ENCODE measurements around the gene SKOR2.
A peak's percentile ranks its signal among the peaks of the same experiment; 100 is the strongest.

SKOR2 gene

DNA sequence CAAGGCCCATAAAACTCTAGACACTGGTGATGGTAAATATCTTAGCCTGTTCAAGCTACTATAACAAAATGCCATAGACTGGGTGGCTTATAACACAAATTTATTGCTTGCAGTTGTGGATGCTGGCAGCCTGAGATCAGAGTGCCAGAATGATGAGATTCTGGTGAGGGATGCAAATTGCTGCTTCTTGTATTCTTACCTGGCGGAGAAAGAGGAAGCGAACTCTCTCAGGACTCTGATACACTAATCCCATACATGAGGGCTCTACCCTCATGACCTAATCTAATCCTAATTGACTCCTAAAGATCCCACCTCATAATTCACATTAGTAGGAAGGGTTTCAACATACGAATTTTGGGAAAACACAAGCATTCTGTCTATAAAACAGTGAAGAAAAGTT lies 70.7 kb downstream of the SKOR2 start:
- Histone ChIP-seq H3K27ac (no peak overlapping the region), H3K4me3 (ENCODE audit: low read depth, low read length) (no peak overlapping the region), H3K9me3 (ENCODE audit: severe bottlenecking) (peaks cover 10% of the 10 kb centered on the region), H3K27me3 (ENCODE audit: insufficient read depth, low read depth, severe bottlenecking) (no peaks in the 10 kb centered on the region), H3K36me3 (peaks cover 3% of the 10 kb centered on the region; the same call in 1 of the 2 replicates)
- DNase-seq = no peak
- TF ChIP-seq, protein P1, sequence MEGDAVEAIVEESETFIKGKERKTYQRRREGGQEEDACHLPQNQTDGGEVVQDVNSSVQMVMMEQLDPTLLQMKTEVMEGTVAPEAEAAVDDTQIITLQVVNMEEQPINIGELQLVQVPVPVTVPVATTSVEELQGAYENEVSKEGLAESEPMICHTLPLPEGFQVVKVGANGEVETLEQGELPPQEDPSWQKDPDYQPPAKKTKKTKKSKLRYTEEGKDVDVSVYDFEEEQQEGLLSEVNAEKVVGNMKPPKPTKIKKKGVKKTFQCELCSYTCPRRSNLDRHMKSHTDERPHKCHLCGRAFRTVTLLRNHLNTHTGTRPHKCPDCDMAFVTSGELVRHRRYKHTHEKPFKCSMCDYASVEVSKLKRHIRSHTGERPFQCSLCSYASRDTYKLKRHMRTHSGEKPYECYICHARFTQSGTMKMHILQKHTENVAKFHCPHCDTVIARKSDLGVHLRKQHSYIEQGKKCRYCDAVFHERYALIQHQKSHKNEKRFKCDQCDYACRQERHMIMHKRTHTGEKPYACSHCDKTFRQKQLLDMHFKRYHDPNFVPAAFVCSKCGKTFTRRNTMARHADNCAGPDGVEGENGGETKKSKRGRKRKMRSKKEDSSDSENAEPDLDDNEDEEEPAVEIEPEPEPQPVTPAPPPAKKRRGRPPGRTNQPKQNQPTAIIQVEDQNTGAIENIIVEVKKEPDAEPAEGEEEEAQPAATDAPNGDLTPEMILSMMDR (IDR thresholded peaks at IDR 0.05; ENCODE audit: low read depth, low read length) = no peak

DNA sequence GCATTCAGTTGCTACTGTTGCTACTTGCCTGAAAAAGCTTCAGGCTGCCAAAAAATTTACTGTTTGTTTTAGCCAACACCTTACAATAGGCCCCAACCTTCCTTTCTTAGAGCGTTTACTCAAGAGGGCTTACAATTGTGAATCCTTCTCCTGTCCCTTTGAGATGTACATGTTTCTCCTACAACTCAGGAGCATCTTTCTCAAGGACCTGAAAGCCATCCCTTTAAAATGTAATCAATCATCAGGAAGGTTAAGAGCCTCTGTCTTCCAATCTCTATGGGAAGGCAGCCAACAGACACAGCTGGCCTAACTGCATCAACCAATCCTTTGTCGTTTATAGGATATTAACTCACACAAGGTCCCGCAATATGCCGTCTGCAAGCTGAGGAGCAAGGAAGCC lies 71.9 kb downstream of the SKOR2 start:
- no peak for DNase-seq
- Histone ChIP-seq H3K9me3 (ENCODE audit: severe bottlenecking) (peaks cover 4% of the 10 kb centered on the region), H3K27me3 (ENCODE audit: insufficient read depth, low read depth, severe bottlenecking) (no peaks in the 10 kb centered on the region), H3K36me3 (peaks cover 3% of the 10 kb centered on the region; the same call in 1 of the 2 replicates), H3K27ac (no peak overlapping the region), H3K4me3 (ENCODE audit: low read depth, low read length) (no peak overlapping the region)
- TF ChIP-seq, protein P1 (IDR thresholded peaks at IDR 0.05; ENCODE audit: low read depth, low read length) = no peak

DNA sequence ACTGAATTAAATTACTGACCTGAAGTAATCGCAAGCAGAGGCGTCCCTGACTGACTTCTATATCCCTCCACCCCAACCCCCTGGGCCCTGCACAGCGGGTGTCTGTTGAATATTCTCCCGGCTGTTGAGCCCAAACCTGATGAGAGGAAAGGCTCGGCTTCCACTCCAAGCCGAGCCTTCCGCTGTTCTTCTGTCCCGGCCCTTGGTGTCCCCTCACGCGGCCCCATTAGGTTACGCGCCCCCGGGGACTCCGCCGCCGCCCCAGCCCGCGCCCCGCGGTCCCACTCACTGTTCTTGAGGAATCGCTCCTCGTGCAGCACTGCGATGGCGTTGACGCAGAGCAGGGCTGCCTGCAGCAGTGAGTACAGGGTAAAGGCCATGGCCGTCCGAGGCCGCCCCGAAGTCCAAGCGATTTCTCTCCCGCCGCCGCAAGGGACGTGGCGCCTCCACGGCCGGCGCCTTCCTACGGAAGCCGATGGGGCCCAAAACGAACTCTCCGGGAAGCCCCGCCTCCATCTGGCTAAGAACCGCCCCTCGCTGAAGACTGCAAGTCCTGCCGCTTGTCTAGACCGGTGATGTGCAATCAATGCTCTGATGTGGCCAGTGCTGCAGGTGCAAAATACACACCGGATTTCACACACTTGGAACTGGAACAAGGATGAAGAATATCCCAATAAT lies 75.4 kb downstream of the SKOR2 start, which contains the start of gene IER3IP1:
Gene IER3IP1, minus strand, starts transcription at position 467 of the 678 bp plus-strand sequence. Its CDS starts 87 bp downstream, at position 380.
- Histone ChIP-seq H3K27ac (peak within 1 kb of the TSS; percentile 98), H3K4me3 (ENCODE audit: low read depth, low read length) (peak within 1 kb of the TSS; percentile 99), H3K36me3 (peaks cover 27% of the 10 kb centered on the region), H3K27me3 (ENCODE audit: insufficient read depth, low read depth, severe bottlenecking) (no peaks in the 10 kb centered on the region), H3K9me3 (ENCODE audit: severe bottlenecking) (no peaks in the 10 kb centered on the region)
- TF ChIP-seq, protein P1 (IDR thresholded peaks at IDR 0.05; ENCODE audit: low read depth, low read length) = no peak
- peak; percentile 98 for DNase-seq

DNA sequence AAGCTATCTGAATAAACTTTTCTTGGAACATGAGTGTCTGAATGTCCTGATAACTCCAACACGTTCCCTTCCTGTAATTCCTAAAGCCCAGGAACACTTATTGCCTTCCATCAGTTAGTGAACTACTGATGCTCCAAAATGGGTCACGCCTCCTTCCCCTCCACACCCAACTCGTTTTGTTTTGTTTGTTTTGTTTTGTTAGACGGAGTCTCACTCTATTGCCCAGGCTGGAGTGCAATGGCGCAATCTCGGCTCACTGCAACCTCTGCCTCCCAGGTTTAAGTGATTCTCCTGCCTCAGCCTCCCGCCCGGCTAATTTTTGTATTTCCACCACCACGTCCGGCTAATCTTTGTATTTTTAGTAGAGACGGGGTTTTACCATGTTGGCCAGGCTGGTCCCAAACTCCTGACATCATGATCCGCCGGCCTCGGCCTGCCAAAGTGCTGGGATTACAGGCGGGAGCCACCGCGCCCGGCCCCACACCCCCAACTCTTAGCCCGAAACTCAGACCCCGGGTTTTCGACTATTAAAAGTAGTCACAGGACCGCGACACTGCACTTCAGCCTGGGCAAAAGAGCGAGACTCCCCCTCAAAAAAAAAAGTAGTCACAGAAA lies 76.1 kb downstream of the SKOR2 start:
- no peaks in the 10 kb centered on the region for H3K9me3 ChIP-seq (ENCODE audit: severe bottlenecking)
- H3K27ac ChIP-seq = peak overlapping the region; percentile 98
- TF ChIP-seq, protein P1 (IDR thresholded peaks at IDR 0.05; ENCODE audit: low read depth, low read length) = no peak
- DNase-seq = peak; percentile 44
- H3K27me3 ChIP-seq (ENCODE audit: insufficient read depth, low read depth, severe bottlenecking) = no peaks in the 10 kb centered on the region
- H3K4me3 ChIP-seq (ENCODE audit: low read depth, low read length) = peak overlapping the region; percentile 99
- peaks cover 27% of the 10 kb centered on the region for H3K36me3 ChIP-seq

DNA sequence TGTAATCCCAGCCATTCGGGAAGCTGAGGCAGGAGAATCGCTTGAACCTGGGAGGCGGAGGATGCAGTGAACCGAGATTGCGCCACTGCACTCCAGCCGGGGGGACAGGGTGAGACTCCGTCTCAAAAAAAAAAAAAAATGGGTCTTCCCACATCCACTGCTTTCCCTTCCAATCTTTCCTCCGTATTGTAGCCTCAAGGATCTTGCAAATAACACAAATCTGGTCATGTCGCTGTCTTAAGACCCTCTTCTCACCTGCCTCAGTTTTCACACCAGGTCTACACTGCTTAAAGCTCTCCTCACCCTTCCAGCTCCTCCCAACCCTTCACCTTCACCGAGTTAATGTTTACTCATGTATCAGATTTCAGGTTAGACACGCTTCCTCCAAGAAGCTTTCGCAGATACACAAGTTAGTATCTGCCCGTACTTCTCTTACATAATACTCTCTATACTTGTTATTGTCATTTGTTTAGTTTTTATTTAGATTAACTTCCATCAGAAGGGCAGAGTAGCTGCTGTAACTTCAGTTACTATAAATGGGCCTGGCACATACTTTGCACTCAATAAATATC lies 76.8 kb downstream of the SKOR2 start:
- H3K27ac ChIP-seq = no peak overlapping the region
- DNase-seq = no peak

More for the DNA sequence above, 76.8 kb downstream of the SKOR2 start:
- Histone ChIP-seq H3K4me3 (ENCODE audit: low read depth, low read length) (peak overlapping the region; percentile 99; the same call in 1 of the 2 replicates), H3K36me3 (peaks cover 31% of the 10 kb centered on the region), H3K9me3 (ENCODE audit: severe bottlenecking) (no peaks in the 10 kb centered on the region), H3K27me3 (ENCODE audit: insufficient read depth, low read depth, severe bottlenecking) (no peaks in the 10 kb centered on the region)
- TF ChIP-seq, protein P1 (IDR thresholded peaks at IDR 0.05; ENCODE audit: low read depth, low read length) = no peak

Data from WERI-Rb-1 (cell line).